HepG2 (cell line): ENCODE measurements around the gene KATNAL2. TPM values are rescaled to one million over a fixed set of nuclear protein-coding genes. Genes with fewer than 3 reads are reported as not detected.

Experiments used
- ATAC-seq: fragments of 200-7000 bp; cut with Tn5 transposase; 3 replicates; pipeline ENCODE4 v1.9.1; 2020; ENCODE audit warnings: mild to moderate bottlenecking, moderate library complexity
- BruUV-seq: library from RNA; stranded (reverse); fragments of 400-500 nt; replicated peaks from 2 replicates; lab custom pipeline; 2021; lab: Mats Ljungman, UMichigan
- CTCF ChIA-PET: fragments of 300-600 bp; formaldehyde crosslinking; extraction: SDS; loops from one replicate; lab custom pipeline; 2021; ENCODE audit warnings: low total read pairs, inconsistent platforms, low intra/inter-chr PET ratio; lab: Yijun Ruan, JAX
- POLR2A ChIA-PET: fragments of 350-600 bp; sonication (Branson Sonifier 250); formaldehyde crosslinking; loops from one replicate; lab custom pipeline; 2020; ENCODE audit warnings: antibody characterized with exemption, inconsistent platforms; lab: Yijun Ruan, JAX
- DNase-seq: peaks from one replicate; pipeline ENCODE4 v3.0.0-alpha.2; 2015; ENCODE audit warnings: low spot score
- FAIRE-seq: peaks from 3 replicates; lab custom pipeline; 2011; peaks lifted over from hg19 to GRCh38; lab: Jason Lieb, UNC
- H2AFZ ChIP-seq: one replicate; pipeline ENCODE4 v1.6.1; 2011; ENCODE audit warnings: low read length, inconsistent platforms
- H3K27ac ChIP-seq: fragments of 300-600 bp; 3 replicates; pipeline ENCODE4 v1.8.0; 2011; ENCODE audit warnings: mixed run types, mild to moderate bottlenecking, mixed read lengths, low read length, inconsistent platforms; ENCODE audit not compliant: insufficient read depth; ENCODE audit errors: extremely low read length
- H3K27me3 ChIP-seq, 2 experiments: fragments of 200-600 bp in 1 of 2; 2 replicates in 1 of 2; 3 replicates in 1 of 2; pipeline versions ENCODE4 v1.6.0 to v1.8.0; 2011; ENCODE audit warnings: low read length in 2 of 2, mild to moderate bottlenecking in 2 of 2, moderate library complexity in 2 of 2, inconsistent platforms in 1 of 2; ENCODE audit not compliant: insufficient read depth in 2 of 2, control insufficient read depth in 1 of 2
- H3K36me3 ChIP-seq, 2 experiments: fragments of 200-600 bp in 1 of 2; replicated peaks in 1 of 2; 2 replicates in 1 of 2; 3 replicates in 1 of 2; pipeline versions ENCODE4 v1.5.1 to v1.8.0; 2011; ENCODE audit warnings: low read length in 2 of 2, inconsistent platforms in 1 of 2; ENCODE audit not compliant: insufficient read depth in 2 of 2, control insufficient read depth in 1 of 2
- H3K4me1 ChIP-seq: 2 replicates; pipeline ENCODE4 v1.5.1; 2012; ENCODE audit warnings: low read length, inconsistent platforms; ENCODE audit not compliant: insufficient read depth
- H3K4me2 ChIP-seq: 2 replicates; pipeline ENCODE4 v1.6.0; 2011; ENCODE audit warnings: low read depth, low read length, inconsistent platforms
- H3K4me3 ChIP-seq, 3 experiments: fragments of 200-600 bp in 1 of 3; sonication (generic), shearing (Covaris generic) in 1 of 3; replicated peaks in 1 of 3; 2 replicates each; pipeline ENCODE4 v1.5.1; 2011 to 2016; ENCODE audit warnings: low read length in 3 of 3, inconsistent platforms in 2 of 3, low read depth in 2 of 3, mild to moderate bottlenecking in 2 of 3, control low read depth in 1 of 3, mixed read lengths in 1 of 3; ENCODE audit not compliant: insufficient read depth in 1 of 3
- H3K79me2 ChIP-seq: one replicate; pipeline ENCODE4 v1.6.1; 2011; ENCODE audit warnings: low read length, inconsistent platforms; ENCODE audit not compliant: insufficient read depth
- H3K9ac ChIP-seq: 2 replicates; pipeline ENCODE4 v1.6.0; 2011; ENCODE audit warnings: mild to moderate bottlenecking, low read depth, low read length, inconsistent platforms; ENCODE audit not compliant: insufficient read depth
- H3K9me3 ChIP-seq: 2 replicates; pipeline ENCODE4 v1.5.1; 2012; ENCODE audit warnings: mild to moderate bottlenecking, low read length
- H4K20me1 ChIP-seq: 2 replicates; pipeline ENCODE4 v1.6.0; 2011; ENCODE audit warnings: inconsistent platforms, mild to moderate bottlenecking, low read length, moderate library complexity; ENCODE audit not compliant: insufficient read depth
- BRD4 ChIP-seq: sonication (generic); formaldehyde crosslinking; IDR thresholded peaks from 2 replicates; pipeline ENCODE4 v1.4.0; 2020; ENCODE audit warnings: missing genetic modification reagents
- ETV5 ChIP-seq: IDR thresholded peaks from 2 replicates; pipeline ENCODE4 v1.6.1; 2018; ENCODE audit warnings: missing biosample characterization, missing genetic modification reagents, inconsistent platforms, borderline replicate concordance
- PHB2 ChIP-seq: fragments of 450-650 bp; IDR thresholded peaks from 2 replicates; pipeline ENCODE4 v1.6.1; 2018; ENCODE audit not compliant: partially characterized antibody
- ZFP36L1 ChIP-seq: sonication (generic); formaldehyde crosslinking; IDR thresholded peaks from 2 replicates; pipeline ENCODE4 v1.8.0; 2022; ENCODE audit warnings: mild to moderate bottlenecking, missing genetic modification reagents, moderate library complexity
- ZFY ChIP-seq: sonication (generic); formaldehyde crosslinking; IDR thresholded peaks from 2 replicates; pipeline ENCODE4 v1.4.0; 2020; ENCODE audit warnings: missing genetic modification reagents
- ZNF430 ChIP-seq: sonication (generic); formaldehyde crosslinking; IDR thresholded peaks from 2 replicates; pipeline ENCODE4 v1.9.0; 2021; ENCODE audit warnings: mild to moderate bottlenecking, missing genetic modification reagents
- ZNF737 ChIP-seq: sonication (generic); formaldehyde crosslinking; IDR thresholded peaks from 2 replicates; pipeline ENCODE4 v1.5.0; 2020; ENCODE audit warnings: missing genetic modification reagents, mild to moderate bottlenecking, borderline replicate concordance
- ZNF747 ChIP-seq: sonication (generic); formaldehyde crosslinking; IDR thresholded peaks from 2 replicates; pipeline ENCODE4 v1.8.1; 2023; ENCODE audit warnings: missing genetic modification reagents, mild to moderate bottlenecking, borderline replicate concordance
- WGBS: methylation state at CpG from one replicate; pipeline ENCODE4 v1.1.6; 2017; ENCODE audit warnings: low lambda C conversion rate; 5-methylcytosine and 5-hydroxymethylcytosine counted together
- in situ Hi-C: cut with HindIII; loops from 2 replicates; pipeline ENCODE4 v1.10.0; 2017; ENCODE audit warnings: low pct_unique_long_range_greater_than_20kb; ENCODE audit not compliant: extremely low pct_ligation_motif_present
- intact Hi-C: fragments of 100-400 bp; cut with micrococcal nuclease; formaldehyde crosslinking; loops from one replicate; pipeline ENCODE4 v1.10.0; 2022; ENCODE audit not compliant: unreplicated experiment
- polyA plus RNA-seq, 8 experiments: library from polyadenylated mRNA; depleted of rRNA in 3 of 8; stranded (reverse) in 7 of 8; unstranded in 1 of 8; fragments of >200 nt; fragmentation: Illumina TruSeq in 4 of 8; extraction: Trizol in 4 of 8; gene quantifications; 2 replicates each; pipeline versions ENCODE4 v1.2.1 to v1.2.3, GENCODE V29; 2011 to 2016; ENCODE audit warnings: low read depth in 4 of 8, missing spikeins in 1 of 8, mixed read lengths in 1 of 8; ENCODE audit not compliant: insufficient read depth in 1 of 8
- total RNA-seq, 5 experiments: library from RNA; depleted of rRNA; stranded (reverse); fragments of >200 nt; fragmentation: Illumina TruSeq; extraction: Trizol; gene quantifications; 2 replicates each; pipeline ENCODE4 v1.2.3, GENCODE V29; 2016; ENCODE audit warnings: low read depth in 1 of 5
- TF ChIP-seq, protein P1 (sequence below): sonication (generic); formaldehyde crosslinking; IDR thresholded peaks from 2 replicates; pipeline ENCODE4 v1.4.0; 2020; ENCODE audit warnings: missing genetic modification reagents, borderline replicate concordance
- TF ChIP-seq, protein P2 (sequence below): sonication (generic); formaldehyde crosslinking; IDR thresholded peaks from 2 replicates; pipeline ENCODE4 v1.4.0; 2020; ENCODE audit warnings: missing genetic modification reagents, mild to moderate bottlenecking, borderline replicate concordance

KATNAL2 gene
- total and polyA plus RNA-seq, 2 of the 13 experiments (the other 11 are each of a cell fraction or from before 2014, with no cell fraction given) = not detected

DNA sequence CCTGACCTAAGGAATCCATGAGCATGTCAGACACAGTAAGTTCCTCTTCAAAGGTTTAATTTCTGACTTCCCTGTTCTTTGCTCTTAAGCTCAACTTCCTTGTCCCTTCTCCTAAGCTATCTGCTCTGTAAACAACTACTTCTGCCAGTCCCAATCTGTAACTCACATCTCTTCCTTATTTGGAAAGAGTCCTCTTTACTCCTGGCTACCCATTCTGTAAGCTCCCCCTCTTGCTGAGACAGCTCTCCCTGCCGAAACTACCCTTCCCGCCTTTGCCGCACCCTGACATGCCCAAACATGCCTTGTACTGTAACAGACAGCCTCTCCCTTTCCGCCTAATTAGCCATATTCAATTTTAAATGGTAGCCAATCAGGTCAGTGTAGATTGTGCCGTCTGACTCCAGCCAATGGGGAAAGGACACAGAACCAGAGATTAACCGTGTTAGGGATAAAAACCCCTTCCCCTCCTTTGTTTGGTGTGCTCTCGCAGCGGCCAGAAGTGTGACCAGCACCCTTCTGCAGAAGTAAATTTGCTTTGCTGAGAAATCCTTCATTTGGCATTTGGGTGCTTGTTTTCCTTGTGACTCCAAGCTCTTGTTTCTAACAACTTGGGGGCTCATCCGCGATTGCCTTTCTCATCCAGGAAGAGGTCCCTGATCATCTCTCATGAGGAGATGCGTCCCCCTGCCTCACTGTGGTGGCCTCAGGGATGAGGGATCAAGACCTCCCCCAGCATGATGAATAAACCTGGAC, 49.1 kb upstream of the KATNAL2 start:
- no peak overlapping the region for H2AFZ ChIP-seq
- H3K4me3 ChIP-seq = no peak overlapping the region
- in situ Hi-C loops = no loop called here
- no peak overlapping the region for H3K9ac ChIP-seq
- FAIRE-seq (no peak), ATAC-seq (no peak), DNase-seq (no peak)
- H3K4me1 ChIP-seq = peaks cover 6% of the 10 kb centered on the region
- no peak overlapping the region for H3K27ac ChIP-seq
- POLR2A ChIA-PET = no interaction called here
- CTCF ChIA-PET = no interaction called here
- WGBS = 98% methylated on average over 11 of the region's 11 CpGs
- H3K36me3 ChIP-seq = peaks cover 0 to 3% of the 10 kb centered on the region in 2 experiments; a peak in 2 of 5 replicates
- no peaks in the 10 kb centered on the region for H3K27me3 ChIP-seq
- peaks cover 9% of the 10 kb centered on the region; the same call in 1 of the 2 replicates for H3K9me3 ChIP-seq
- H3K4me2 ChIP-seq = no peak overlapping the region
- H3K79me2 ChIP-seq = peaks cover 3% of the 10 kb centered on the region
- intact Hi-C loops = no loop called here
- no TSS peak for BruUV-seq
- no peaks in the 10 kb centered on the region; the same call in 1 of the 2 replicates for H4K20me1 ChIP-seq
- TF ChIP-seq ZNF747 (no peak), ZFY (no peak), ZNF737 (no peak), PHB2 (no peak), ZNF430 (no peak), ZFP36L1 (CRISPR knock-in tag) (no peak), ETV5 (CRISPR knock-in tag) (no peak), BRD4 (CRISPR knock-in tag) (no peak)
- TF ChIP-seq, protein P1, sequence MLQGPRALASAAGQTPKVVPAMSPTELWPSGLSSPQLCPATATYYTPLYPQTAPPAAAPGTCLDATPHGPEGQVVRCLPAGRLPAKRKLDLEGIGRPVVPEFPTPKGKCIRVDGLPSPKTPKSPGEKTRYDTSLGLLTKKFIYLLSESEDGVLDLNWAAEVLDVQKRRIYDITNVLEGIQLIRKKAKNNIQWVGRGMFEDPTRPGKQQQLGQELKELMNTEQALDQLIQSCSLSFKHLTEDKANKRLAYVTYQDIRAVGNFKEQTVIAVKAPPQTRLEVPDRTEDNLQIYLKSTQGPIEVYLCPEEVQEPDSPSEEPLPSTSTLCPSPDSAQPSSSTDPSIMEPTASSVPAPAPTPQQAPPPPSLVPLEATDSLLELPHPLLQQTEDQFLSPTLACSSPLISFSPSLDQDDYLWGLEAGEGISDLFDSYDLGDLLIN = no peak
- TF ChIP-seq, protein P2, sequence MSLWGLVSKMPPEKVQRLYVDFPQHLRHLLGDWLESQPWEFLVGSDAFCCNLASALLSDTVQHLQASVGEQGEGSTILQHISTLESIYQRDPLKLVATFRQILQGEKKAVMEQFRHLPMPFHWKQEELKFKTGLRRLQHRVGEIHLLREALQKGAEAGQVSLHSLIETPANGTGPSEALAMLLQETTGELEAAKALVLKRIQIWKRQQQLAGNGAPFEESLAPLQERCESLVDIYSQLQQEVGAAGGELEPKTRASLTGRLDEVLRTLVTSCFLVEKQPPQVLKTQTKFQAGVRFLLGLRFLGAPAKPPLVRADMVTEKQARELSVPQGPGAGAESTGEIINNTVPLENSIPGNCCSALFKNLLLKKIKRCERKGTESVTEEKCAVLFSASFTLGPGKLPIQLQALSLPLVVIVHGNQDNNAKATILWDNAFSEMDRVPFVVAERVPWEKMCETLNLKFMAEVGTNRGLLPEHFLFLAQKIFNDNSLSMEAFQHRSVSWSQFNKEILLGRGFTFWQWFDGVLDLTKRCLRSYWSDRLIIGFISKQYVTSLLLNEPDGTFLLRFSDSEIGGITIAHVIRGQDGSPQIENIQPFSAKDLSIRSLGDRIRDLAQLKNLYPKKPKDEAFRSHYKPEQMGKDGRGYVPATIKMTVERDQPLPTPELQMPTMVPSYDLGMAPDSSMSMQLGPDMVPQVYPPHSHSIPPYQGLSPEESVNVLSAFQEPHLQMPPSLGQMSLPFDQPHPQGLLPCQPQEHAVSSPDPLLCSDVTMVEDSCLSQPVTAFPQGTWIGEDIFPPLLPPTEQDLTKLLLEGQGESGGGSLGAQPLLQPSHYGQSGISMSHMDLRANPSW (CRISPR knock-in tag) = no peak
